ENCODE measurements around the gene SUMO2. TPM values are rescaled to one million over a fixed set of nuclear protein-coding genes. Genes with fewer than 3 reads are reported as not detected.
"Not testable (repeated sequence)": the region's sequence is repeated elsewhere in the genome, so short reads cannot be mapped to it uniquely, and the experiment has no call there.

Gene SUMO2
- 334 TPM for polyA plus RNA-seq (ENCODE audit: insufficient read length)

DNA sequence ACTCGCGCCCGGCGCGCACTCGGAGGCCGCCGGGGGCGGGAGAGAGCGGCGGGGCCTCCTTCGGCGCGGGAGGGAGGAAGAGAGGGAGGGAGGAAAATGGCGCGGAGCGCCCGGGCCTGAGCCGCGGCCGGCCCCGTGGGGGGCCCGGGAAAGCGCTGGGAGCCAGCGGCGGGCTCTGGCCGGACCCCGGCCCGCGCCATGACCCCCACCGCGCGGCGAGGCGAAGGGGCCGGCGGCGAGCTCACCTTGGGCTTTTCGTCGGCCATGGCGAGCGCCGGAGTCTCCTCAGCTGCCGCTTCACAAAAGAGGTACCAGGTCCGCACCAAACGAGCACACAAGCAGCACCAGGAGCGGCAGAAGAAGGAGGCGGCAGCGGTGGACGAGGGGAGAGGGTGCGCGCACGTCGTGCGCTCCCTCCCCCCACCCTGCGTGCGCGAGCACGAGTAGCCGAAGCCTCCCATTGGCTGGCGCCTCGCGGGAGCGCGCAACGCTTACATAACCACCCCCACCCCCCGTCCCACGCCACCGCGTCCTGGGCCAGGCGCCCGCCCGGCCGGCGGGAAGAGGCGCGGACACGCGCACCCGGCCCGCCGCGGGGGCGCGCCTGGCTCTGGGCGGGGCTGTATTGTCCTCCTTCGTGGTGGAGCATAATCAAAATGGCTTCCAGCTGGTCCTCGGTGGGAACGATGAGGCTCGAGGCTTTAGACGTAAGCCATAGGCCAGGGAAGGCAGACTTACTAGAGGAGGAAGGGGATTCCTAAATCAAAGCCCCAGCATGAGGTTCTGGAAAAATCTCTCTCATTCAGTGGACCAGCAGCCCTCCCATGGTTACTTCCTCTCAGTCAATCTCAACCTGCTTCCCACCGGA is at the start of gene SUMO2:
Gene SUMO2, minus strand, starts transcription at position 391 of the 868 bp plus-strand sequence. Its CDS starts 125 bp downstream, at position 266.
- DNase-seq (ENCODE audit: low read depth), result peak; percentile 91

DNA sequence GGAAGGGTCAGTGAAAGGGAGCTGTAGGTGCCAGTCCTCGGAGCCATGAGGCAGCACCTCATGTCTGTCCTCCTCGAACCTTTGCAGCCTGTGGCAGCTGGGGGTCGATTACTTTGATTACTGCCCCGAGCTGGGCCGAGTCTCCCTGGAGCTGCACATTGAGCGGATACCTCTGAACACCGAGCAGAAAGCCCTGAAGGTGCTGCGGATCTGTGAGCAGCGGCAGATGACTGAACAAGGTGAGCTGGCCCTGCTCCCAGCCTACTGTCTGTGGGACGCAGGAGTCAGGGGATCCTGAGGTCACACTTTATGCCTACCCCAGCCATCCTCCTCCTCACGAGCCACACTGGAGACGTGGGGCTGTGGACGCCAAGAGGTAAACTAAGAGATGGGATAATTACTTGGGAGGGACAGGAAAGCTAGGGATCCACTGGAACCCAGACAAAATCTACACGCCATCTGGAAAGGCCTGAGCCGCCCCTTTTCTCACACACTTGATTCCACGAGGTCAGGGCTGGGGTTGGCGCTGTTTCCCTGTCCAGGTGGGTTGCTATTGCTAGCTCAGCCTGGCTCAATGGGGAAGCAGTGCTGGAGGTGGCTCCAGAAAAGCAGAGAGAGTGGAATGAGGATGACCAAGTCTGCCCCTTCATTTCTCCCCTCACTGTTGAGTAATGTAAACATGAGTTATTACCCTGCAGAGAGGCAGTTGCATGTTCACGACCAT is 49.1 kb upstream of the SUMO2 start:
- no peak for DNase-seq (ENCODE audit: low read depth)

DNA sequence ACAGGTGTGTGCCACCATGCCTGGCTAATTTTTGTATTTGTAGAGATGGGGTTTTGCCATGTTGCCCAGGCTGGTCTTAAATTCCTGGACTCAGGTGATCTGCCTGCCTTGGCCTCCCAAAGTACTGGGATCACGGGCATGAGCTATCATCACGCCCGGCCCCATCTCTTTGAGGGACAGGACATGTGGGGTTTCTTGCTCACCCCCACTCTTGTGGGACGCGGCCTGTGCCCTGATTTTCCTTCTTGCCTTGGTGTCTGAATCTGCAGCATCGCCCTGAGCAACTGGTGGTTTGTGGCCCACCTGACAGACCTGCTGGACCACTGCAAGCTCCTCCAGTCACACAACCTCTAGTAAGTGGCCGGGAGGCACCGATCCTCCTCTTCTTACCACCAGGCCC is 48.3 kb upstream of the SUMO2 start:
- no peak for DNase-seq (ENCODE audit: low read depth)

DNA sequence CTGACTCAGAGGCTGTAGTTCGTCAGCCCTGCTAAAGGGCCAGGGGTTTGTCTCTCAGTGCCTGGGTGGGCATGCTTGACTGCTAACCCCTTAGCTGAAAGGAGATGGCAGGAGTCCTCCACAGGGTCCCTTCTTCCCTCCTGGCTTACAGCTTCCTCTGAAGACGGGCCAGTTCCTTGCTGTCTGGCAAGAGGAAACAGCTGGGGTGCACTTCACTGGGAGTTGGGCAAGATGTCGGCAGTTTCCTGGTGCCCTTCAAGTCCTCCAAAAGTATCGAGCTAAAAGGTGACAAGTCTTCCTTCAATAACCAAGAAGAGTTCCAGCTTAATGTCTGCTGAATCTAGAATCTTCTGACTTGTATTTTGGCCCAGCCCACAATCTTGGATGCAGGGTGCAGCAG is 46.1 kb upstream of the SUMO2 start:
- no peak for DNase-seq (ENCODE audit: low read depth)

DNA sequence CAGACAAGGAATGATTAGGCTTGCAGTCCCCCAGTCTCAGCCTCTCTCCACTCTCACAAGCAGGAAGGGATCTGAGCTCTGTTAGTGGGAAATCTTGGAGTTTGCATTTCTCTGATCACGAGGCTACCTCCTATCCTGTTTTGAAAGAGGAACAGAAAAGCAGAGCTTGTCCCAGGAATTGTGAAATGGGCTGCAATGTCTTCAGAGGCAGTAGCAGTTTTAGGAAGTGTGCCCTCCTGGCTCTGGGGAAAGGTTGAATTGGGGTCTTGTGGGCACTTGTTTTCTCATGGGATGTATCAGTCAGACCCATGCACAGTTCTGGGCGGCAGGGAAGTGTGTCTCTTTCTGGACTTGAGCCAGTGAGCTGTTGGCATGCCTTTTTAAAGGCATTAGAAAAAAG is 45.5 kb upstream of the SUMO2 start:
- no peak for DNase-seq (ENCODE audit: low read depth)

DNA sequence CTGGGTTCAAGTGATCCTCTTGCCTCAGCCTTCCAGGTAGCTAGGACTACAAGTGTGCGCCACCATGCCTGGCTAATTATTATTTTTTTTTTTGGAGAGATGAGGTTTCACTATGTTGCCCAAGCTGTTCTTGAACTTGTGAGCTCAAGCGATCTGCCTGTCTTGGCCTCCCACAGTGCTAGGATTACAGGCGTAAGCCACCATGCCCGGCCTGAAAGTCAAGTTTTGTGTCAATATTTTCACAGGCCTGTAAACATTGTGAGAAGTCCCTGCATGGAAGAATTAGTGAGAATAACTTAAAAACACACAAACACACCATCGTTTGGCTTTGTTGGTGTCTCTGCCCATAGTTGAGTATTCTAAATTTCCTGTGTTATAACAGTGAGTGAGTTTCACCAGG is 45.0 kb upstream of the SUMO2 start:
- no peak for DNase-seq (ENCODE audit: low read depth)

DNA sequence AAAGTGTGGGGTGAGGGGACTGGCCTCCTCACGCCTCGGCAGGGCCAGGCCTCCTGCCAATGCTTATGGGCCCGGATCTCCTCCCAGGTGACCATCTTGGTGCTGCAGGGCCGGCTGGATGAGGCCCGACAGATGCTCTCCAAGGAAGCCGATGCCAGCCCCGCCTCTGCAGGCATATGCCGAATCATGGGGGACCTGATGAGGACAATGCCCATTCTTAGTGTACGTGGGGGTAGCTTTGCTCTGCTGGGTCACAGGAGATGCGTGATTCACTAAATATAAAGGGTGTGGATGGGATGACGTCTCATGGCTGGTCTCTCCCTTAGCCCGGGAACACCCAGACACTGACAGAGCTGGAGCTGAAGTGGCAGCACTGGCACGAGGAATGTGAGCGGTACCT is 42.3 kb upstream of the SUMO2 start:
- no peak for DNase-seq (ENCODE audit: low read depth)

DNA sequence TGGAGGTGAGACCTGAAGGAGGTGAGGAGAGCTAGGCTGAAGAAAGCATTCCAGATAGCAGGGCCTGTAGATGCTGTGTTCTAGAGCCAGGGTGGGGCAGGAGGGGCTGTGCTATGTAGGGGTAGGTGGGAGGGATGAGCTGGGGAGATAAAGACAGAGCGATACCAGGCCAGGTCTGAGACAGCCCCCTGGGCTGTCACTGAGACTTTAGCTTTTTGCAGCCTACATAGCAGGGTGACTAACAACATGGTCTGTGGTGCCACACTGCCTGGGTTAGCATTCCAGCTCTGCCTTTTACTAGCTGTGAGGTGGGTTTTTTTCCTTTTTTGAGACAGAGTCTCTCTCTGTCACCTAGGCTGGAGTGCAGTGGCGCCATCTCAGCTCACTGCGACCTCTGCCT is 37.1 kb upstream of the SUMO2 start:
- DNase-seq (ENCODE audit: low read depth), result no peak

DNA sequence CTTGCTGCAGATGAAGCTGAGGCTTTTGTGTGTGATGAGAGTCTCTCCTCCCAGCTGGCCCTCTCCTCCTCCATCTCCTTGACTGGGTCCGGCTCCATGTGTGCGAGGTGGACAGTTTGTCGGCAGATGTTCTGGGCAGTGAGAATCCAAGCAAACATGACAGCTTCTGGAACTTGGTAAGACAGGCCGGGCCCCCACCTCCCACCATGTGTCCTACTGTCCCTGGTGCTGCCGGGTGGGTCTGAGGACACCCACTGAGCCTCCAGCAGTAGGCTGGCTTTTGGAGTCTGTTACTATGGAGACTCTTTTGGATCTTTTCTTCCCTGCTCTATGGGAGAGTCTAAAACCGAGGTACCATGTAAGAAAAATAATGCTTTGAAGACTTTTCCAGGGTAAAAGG is 35.4 kb upstream of the SUMO2 start:
- no peak for DNase-seq (ENCODE audit: low read depth)

DNA sequence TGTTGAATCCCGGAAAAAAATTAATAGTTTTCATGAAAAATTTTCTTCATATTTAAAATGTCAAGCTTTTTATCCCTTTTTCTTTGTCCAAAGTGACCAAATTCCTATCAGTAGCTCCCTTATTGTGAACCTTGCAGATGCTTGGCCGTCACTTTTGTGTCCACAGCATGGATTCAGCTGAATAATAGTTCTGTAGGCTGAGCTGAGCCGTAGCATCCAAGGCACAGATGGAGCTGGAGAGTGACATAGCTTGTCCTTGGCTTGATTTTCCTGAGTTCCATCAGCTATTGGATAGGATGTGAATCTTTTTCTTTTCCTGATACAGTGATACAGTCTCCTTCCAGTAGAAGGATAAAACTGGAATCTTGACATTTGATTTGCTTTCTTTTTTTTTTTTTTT is 26.3 kb upstream of the SUMO2 start:
- DNase-seq (ENCODE audit: low read depth), result no peak

DNA sequence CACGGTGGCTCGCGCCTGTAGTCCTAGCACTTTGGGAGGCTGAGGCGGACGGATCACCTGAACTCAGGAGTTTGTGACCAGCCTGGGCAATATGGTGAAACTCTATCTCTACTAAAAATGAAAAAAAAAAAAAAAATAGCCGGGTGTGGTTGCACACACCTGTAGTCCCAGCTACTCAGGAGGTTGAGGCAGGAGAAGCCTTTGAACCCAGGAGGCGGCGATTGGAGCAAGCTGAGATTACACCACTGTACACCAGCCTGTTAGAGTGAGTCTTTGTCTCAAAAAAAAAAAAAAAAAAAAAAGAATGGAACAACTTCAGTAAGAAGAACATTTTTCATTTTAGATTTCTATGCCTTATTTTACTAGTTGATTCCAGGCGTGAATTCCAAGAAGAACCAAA is 25.4 kb upstream of the SUMO2 start:
- DNase-seq (ENCODE audit: low read depth), result no peak

DNA sequence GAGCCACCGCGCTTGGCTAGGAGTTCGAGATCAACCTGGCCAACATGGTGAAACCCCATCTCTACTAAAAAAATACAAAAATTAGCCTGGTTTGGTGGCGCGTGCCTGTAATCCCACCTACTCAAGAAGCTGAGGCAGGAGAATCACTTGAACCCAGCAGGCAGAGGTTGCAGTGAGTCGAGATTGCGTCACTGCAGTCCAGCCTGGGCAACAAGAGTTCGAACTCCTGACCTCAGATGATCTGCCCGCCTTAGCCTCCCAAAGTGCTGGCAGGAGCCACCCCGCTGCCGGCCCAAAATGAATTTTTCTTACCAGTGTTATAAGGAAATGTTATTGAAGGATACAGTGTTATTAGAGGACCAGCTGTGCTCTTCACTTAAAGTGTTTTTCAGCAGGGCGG is 25.0 kb upstream of the SUMO2 start:
- DNase-seq (ENCODE audit: low read depth), result no peak

DNA sequence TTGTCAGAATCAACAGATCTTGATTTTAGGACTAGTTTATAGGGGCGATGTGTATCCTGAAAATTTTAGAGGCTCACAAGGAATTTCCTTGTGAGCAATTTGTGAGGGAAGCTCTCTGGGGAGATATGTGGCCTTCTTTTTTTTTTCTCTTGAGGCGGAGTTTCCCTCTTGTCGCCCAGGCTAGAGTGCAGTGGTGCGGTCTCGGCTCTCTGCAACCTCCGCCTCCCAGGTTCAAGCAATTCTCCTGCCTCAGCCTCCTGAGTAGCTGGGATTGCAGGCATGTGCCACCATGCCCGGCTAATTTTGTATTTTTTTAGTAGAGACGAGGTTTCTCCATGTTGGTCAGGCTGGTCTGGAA is 24.3 kb upstream of the SUMO2 start:
- not testable (repeated sequence) for DNase-seq (ENCODE audit: low read depth)

DNA sequence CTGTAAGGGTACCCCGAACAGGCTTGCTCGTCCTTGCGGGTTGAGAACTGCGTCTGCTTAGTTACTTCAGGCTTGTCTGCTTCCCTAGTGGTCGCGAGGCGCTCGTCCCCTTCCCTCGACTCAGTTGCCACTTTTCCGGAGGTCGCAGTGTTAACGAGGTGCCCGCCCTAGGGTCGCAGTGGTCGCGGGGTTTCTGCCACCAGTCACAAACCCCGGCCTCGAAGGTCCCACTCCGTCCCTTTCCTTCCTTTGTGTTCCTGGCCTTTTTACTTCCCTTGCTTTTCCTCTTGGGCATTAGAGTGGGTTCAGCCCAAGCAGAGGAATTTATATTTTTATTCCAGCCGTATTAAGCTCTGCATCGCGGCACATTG is 23.0 kb upstream of the SUMO2 start:
- DNase-seq (ENCODE audit: low read depth), result no peak

DNA sequence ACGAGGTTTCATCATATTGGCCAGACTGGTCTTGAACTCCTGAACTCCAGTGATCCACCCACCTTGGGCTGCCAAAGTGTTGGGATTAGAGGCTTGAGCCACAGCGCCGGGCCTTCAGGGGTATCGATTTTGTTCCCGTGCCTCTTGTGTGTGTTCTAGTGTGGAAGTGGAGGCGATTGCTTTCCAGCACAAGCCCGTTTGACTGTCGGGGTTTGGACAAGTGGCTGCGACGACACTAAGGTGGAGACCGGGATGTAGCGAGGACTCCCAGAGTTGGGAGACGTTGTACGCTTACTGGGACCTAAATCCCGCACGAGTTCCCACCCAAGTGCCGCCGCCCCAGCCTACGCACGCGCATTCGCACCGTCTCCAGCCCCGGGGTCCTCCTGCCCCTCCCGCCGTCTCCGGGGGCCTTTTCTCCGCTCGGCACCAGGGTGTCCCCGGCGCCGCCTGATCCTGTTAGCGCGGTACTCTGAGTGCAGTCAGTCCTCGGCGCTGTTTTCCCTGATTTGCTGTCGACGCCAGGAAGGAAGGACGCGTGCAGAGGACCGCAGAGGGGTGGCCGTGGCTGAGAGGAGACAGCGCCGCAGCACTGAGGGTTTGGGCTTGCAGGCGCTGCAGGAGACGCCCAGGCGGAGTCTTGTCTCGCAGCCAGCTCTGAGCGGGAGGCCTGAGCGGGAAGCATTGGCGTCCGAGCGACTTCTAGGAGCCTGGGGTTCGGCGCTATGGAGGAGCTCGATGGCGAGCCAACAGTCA is 22.5 kb upstream of the SUMO2 start, which contains the start of gene NUP85:
Gene NUP85, plus strand, starts transcription at position 643 of the 756 bp plus-strand sequence. Its CDS starts 83 bp downstream, at position 726.
- peak; percentile 64 for DNase-seq (ENCODE audit: low read depth)

DNA sequence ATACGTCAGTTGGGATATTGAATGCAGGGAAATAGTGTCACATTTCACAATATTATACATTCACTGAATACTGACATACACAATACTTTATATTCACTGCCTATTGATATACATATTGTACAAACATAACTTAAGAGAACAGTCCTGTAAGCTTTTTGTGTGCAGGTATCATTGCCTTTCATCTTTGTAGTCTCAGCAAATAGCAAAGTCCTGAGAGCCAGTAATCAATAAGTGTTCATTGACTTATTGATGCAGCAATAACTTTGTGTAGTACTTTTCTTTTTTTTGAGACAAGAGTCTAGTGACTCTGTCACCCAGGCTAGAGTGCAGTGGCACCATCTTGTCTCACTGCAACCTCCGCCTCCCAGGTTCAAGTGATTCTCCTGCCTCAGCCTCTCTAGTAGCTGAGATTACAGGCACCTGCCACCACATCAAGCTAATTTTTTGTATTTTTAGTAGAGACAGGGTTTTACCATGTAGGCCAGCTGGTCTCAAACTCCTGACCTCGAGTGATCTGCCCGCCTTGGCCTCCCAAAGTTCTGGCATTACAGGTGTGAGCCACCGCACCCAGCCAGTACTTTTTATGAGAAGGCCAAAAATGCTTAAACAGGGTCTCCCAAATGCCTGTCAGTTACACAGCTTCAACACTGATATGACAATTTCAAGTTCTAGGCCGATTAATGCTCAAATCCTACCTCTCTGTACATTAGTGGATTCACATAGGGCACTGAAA is 17.3 kb upstream of the SUMO2 start:
- DNase-seq (ENCODE audit: low read depth), result no peak

DNA sequence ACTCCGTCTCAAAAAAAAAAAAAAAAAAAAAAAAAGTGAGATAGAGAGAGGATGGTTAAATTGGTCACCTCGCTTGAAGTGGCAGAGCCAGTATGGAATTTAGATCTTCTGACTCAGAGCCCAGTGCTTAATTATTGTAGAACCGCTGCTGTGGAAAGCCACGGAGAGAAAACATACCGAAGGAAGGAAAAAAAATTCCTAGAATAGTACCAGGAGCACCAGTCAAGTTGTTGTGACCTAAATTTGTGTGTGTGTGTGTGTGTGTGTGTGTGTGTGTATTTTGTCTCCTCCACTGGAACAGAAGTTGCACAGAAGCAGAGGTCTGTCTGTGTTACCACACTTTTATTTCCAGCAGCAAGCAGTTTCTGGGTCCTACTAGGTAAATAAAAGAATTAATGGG is 12.1 kb upstream of the SUMO2 start:
- no peak for DNase-seq (ENCODE audit: low read depth)

DNA sequence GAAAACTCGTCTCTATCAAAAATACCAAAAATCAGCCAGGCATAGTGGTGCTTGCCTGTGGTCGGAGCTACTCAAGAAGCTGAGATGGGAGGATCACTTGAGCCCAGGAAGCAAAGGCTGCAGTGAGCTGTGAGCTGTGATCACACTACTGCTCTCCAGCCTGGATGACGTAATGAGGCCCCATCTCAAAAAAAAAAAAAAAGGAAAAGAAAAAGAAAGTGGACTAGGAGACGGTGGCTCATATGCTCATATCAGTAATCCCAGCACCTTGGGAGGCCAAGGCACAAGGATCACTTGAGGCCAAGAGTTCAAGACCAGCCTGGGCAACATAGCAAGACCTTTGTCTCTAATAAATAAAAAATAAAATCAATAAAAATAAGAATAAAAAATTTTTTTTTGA is 8.8 kb upstream of the SUMO2 start:
- DNase-seq (ENCODE audit: low read depth), result no peak

DNA sequence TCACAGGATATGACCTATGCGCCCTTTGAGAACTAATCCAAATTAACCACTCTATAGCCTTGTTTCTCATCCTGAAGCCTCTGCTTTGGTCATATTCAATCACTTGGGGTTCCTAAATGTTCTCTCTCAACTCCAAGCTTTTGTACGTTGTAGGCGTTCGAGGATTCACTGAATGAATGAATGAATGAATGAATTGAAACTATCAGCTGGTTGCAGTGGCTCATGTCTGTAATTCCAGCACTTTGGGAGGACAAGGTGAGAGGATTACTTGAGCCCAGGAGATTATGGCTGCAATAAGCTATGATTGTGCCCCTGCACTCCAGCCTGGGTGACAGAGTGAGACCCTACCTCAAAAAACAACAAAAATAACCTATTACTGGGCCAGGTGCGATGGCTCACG is 5.9 kb upstream of the SUMO2 start:
- DNase-seq (ENCODE audit: low read depth), result no peak

DNA sequence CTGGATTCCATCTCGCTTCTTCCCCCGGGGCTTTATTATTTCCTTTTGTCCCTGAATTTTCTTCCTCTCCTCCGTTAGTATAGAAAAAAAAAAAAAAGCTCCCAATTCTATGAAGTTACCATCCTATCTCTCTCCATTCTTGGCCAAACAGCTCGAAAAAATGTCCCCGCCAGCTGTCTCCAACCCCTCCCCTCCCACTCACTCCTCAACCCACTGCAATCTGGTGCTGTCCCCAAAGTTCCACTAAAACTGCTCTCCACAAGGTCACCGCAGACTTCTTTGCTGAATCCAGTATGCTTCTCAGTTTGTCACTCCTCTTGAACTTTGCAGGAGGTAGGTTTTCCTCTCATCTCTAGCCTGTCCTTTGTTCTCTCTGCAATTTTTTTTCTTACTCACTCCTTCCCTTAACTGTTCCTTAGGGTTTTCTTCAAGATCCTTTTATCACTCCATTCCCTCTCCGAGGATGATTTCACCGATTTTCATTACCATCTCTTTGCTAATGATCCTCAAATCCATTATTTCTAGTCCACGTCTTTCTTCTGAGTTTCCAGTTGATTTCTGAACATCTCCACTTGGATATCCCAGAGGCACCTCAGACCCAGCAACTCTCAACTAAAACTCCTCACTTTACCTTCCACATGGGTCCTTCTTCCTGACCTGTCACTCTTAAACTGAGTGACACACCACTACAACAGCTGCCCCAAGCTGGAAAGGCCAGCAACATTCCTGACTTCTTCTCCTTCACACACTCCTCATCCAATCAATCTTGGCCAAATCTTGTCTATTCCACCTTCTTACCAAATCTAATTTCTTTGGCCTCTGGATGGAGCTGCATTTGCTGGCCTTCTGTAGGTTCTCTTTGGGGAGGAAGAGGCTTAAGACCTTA is 1.5 kb upstream of the SUMO2 start:
- DNase-seq (ENCODE audit: low read depth), result no peak

DNA sequence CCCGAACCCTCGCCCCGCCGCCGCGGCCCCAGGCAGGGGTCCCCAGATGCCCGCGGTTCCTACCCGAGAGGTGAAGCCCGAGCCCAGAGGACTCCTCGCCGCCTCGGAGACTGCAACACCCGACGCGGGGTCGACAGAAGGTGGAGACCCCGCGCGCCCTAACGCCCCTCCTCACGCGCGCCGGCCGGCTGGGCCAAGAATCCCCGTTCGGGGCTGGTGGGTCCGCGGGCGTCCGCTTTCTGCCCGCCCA is 515 bp downstream of the SUMO2 start:
- no peak for DNase-seq (ENCODE audit: low read depth)
